ENCODE results near the gene CTNND2.
"Not testable (repeated sequence)": the region's sequence is repeated elsewhere in the genome, so short reads cannot be mapped to it uniquely, and the experiment has no call there.

Gene CTNND2

GRCh38 chr5:11104210-11104609 is 800.0 kb downstream of the CTNND2 start:
- DNase-seq (ENCODE audit: low read depth, low spot score): no peak

DNA sequence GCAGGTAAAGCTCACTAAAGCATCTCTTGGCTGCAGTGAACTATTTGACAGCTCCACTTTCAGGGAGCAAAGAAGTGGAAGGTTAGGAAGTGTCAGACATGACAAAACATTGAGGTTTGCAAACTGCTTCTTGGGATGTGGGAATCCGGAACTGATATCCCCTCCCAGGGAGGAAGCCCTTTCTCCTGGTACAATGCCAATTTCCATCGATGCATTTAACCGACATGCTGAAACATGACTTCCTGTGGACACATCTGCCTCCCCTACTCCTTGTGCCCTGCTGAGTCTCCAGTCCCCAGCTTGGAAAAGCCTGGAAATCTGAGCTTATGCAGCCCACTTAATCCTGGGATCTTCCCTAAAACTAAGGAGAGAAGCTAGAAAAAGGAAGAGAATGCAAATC is 820.1 kb downstream of the CTNND2 start:
- no peak for DNase-seq (ENCODE audit: low read depth, low spot score)

GRCh38 chr5:11082404-11082945 is 821.8 kb downstream of the CTNND2 start:
- no peak for DNase-seq (ENCODE audit: low read depth, low spot score)

DNA sequence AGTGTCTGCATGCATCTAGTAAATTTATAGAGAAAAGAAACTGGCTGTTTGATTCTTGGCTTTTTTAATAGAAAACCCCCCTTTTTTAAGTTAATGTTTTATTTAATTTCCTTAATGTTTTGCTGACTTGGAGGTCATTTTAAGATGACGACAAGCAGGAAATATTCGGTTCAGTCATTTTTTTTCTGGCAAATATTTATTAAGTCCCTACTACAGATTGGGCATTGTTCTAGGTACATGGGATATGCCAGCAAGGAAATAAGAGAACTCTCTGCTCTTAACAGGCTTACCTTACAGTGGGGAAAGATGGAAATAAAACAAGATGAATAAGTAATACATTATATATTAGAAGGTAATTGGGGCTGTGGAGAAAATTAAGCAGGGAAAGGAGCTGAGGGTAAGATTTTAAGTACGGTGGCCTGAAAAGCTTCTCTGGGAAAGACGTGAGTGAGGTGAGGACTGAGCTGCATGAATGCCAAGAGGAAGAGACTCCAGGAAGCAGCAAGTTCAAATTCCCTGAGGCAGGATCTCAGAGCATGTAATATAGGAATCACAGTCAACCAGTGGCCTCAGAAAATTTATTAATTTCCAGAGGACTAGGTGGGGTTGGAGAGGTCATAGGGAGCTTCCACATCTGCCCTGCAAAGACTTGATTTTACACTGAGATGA is 827.2 kb downstream of the CTNND2 start:
- no peak for DNase-seq (ENCODE audit: low read depth, low spot score)

DNA sequence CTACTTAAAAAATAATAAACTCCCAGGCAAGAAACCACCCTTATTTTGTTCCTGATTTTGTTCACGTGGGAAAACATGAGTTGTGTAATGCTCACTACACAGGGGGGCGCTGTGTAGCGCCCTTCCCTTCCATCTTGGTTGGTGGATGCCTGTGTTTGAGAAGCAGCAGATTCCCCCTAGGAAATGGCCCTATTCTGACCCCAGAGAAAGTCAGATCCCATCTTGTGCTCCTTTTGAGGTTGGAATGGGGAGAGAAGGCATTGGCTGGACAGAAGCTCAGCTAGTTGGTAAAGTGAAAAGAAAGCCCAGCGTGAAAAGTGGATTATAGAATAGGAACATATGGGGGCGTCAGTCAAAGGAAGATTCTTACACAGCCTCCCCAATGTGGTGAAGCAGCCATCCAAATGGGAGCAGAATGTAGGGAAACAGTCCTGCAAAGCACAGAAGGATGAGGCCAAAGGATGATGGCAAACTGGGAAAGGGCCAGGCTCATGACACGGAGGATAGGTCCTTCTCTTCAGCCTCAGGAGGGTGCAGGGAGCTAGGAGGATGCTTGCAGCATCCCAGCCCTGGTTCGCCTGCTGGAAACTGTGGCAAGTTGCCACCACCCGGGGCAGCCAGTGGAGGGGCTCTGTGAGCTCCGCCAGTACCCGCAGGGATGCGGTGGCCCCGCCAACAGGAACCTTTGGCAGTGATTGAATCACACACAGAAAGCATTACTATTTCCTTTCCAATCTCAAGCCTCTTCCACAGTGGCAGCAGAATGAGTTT is 829.0 kb downstream of the CTNND2 start:
- DNase-seq (ENCODE audit: low read depth, low spot score): no peak

DNA sequence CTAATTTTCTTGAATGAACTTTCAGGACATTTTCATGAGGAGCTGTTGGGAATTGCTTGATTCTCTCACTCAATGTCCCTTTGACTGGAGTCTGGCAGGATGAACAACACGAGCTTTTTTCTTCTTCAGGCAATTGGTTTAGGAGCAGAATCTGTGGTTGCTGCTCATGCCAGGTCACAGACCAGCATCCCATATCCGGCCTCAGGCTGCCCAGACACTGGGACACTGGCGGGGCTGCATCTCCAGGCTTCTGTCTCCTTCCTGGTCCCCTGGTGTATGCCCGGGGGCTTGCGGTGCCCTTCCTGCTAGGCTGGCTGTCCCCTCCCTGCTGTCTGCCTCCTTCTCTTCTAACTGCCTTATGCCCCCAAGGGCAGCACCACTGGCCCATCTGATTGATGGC is 831.7 kb downstream of the CTNND2 start:
- DNase-seq (ENCODE audit: low read depth, low spot score): no peak

DNA sequence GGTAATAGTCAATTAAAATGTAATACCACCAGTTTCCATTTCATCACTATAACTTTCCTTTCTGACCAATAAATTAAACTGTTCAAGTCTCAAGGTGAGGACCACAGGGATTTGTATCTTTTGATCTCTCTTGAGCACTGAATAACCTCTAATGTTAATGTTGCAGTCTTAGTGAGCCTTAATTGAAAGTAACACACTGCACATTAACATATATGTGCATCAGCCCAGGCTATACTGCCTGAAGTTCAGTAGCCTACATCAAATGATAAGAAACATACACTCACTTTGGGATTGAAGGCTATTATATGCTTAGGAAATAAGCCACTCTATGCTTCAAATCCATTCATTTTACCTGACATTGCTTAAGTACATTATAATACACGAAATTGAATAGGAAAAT is 832.2 kb downstream of the CTNND2 start:
- no peak for DNase-seq (ENCODE audit: low read depth, low spot score)

- no peak for DNase-seq (ENCODE audit: low read depth, low spot score)
These were observed 835.2 kb downstream of the CTNND2 start for GRCh38 chr5:11069041-11069440.

GRCh38 chr5:11065723-11066122 is 838.5 kb downstream of the CTNND2 start:
- DNase-seq (ENCODE audit: low read depth, low spot score): not testable (repeated sequence)

DNA sequence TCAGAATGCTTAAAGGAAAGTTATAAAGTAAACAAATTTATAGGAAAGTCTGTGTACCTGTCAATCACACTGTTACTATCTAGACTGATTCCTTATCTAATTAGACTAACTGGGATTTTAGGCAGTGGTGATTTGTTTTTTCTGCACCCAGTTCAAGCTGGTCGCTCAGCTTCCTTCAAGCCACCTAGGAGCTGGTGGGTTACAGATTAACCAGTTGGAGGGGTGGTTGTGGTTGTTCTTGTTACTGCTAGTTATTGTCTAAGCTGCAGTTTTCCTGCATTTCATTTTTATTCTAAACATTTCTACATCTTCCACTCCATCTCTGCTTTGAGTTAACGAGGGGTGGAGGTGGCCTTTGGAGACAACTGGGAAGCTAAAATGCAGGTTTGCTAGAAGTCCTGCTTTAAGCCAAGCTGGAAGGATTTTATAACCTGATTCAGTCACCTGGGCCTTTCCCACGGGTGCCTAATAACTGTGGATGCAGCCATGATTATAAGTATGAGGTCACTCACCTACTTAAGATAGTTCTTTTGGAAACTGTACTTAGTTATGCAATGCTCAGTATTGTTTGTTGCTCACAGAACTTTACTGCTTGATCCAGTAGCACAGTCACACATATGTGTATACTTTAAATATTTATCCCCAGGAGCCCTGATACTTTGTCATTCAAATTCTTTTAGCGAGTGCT is 839.3 kb downstream of the CTNND2 start:
- no peak for DNase-seq (ENCODE audit: low read depth, low spot score)

- no peak for DNase-seq (ENCODE audit: low read depth, low spot score)
These were observed 841.8 kb downstream of the CTNND2 start for GRCh38 chr5:11062397-11062796.

GRCh38 chr5:11056560-11056959 is 847.7 kb downstream of the CTNND2 start:
- no peak for DNase-seq (ENCODE audit: low read depth, low spot score)

DNA sequence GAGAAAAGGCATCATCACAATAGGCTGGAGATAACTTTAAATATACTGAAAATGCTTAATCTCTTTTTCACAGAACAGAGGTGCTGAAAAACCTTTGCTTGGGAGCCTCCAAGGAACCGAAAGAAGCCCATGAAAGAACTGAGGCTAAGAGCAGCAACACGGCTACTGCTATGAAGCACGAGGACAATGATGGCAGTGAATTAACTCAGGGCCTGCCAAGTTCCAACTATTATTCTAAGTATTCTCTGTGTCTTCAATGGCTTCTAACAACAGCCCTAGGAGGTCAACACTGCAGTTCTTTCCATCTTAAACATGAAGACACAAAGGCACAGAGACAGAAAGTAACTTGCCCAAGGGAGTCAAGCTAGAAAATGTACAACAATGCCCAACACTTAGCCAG is 850.2 kb downstream of the CTNND2 start:
- DNase-seq (ENCODE audit: low read depth, low spot score): no peak

DNA sequence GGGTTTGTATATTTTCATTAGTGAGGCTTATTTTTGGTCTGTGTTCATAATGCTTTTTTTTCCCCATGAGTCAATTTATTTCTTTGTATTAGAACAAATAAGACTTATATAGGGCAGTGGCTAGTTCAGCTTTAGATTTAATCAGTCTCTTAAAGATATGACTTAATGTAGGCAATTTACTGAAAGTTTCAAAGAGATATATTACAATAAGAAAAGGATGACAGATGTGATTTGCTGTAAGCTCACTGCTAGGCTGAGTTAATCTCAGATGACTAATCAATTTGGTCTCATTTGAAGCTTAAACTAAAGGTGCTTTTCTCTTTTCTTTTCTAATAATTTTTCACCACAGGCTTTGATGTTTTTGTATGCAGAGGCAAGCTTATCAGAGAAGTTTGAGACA is 851.4 kb downstream of the CTNND2 start:
- no peak for DNase-seq (ENCODE audit: low read depth, low spot score)

GRCh38 chr5:11050596-11051304 is 853.5 kb downstream of the CTNND2 start:
- no peak for DNase-seq (ENCODE audit: low read depth, low spot score)

DNA sequence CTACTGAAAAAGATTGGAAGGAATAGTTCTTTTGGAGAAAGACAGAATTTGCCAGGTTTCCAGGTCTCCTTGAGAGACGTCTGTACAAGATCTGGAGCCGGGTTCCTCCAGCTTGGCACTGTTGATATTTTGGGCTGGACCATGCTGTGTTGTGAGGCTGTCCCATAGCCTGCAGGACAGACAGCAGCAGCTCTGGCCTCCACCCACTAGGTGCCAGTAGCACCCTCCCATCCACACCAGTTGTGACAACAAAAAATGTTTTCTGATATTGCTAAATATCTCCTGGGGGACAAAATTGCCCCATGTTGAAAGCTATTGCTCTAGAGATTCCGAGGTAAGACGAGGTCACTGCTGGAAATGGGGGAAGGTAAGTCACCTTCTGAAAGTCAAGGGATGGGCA is 855.5 kb downstream of the CTNND2 start:
- DNase-seq (ENCODE audit: low read depth, low spot score): no peak

GRCh38 chr5:11047625-11048024 is 856.6 kb downstream of the CTNND2 start:
- no peak for DNase-seq (ENCODE audit: low read depth, low spot score)

GRCh38 chr5:11047030-11047429 is 857.2 kb downstream of the CTNND2 start:
- no peak for DNase-seq (ENCODE audit: low read depth, low spot score)

DNA sequence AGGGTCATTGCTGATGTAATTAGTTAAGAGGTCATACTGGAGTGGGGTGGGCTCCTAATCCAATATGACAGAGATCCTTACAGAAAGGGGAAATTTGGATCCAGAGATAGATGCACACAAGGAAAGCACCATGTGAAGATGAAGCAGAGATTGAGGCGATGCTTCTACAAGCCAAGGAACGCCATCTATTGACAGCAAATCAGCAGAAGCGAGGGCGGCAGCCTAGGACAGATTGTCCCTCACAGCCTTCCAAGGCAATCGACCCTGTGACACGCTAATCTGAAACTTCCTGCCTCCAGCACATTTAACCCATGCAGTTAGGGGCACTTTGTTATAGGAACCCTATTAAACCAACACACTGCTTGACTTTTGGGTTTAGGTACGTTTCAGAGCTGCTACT is 858.1 kb downstream of the CTNND2 start:
- no peak for DNase-seq (ENCODE audit: low read depth, low spot score)

GRCh38 chr5:11045411-11045810 is 858.8 kb downstream of the CTNND2 start:
- DNase-seq (ENCODE audit: low read depth, low spot score): no peak

- DNase-seq (ENCODE audit: low read depth, low spot score): no peak
These were observed 859.7 kb downstream of the CTNND2 start for GRCh38 chr5:11044581-11044980.

GRCh38 chr5:11043881-11044280 is 860.4 kb downstream of the CTNND2 start:
- no peak for DNase-seq (ENCODE audit: low read depth, low spot score)

All from iPS DF 19.7 (cell line).